Esophagus (tissue), 2 donors: Measurements from ENCODE around the gene FNBP1L. TPM values are rescaled to one million over a fixed set of nuclear protein-coding genes. Genes with fewer than 3 reads are reported as not detected.

ENCODE experiments used
- H3K27ac ChIP-seq, 2 donors: one replicate each; pipeline ENCODE4 v1.5.1; 2013; ENCODE audit warnings: low read depth in 2 of 2, mild to moderate bottlenecking in 2 of 2, inconsistent platforms in 1 of 2, low read length in 1 of 2, moderate library complexity in 1 of 2
- H3K27me3 ChIP-seq, 2 donors: one replicate each; pipeline ENCODE4 v1.6.1; 2013; ENCODE audit warnings: low read length in 2 of 2, control low read depth in 1 of 2, mild to moderate bottlenecking in 1 of 2; ENCODE audit not compliant: insufficient read depth in 2 of 2, control insufficient read depth in 1 of 2
- H3K36me3 ChIP-seq, 2 donors: one replicate each; pipeline ENCODE4 v1.6.1; 2013; ENCODE audit warnings: low read length in 1 of 2; ENCODE audit not compliant: control insufficient read depth in 2 of 2, insufficient read depth in 2 of 2
- H3K4me1 ChIP-seq, 2 donors: one replicate each; pipeline ENCODE4 v1.6.1; 2013; ENCODE audit warnings: low read length in 1 of 2; ENCODE audit not compliant: control insufficient read depth in 2 of 2, insufficient read depth in 2 of 2
- H3K4me3 ChIP-seq, 2 donors: one replicate each; pipeline ENCODE4 v1.5.1; 2013; ENCODE audit warnings: low read length in 2 of 2, mild to moderate bottlenecking in 2 of 2, low read depth in 1 of 2, moderate library complexity in 1 of 2
- H3K9me3 ChIP-seq, 2 donors: one replicate each; pipeline ENCODE4 v1.6.1; 2013; ENCODE audit warnings: mild to moderate bottlenecking in 2 of 2, low read depth in 1 of 2, low read length in 1 of 2, moderate library complexity in 1 of 2; ENCODE audit not compliant: control insufficient read depth in 2 of 2, insufficient read depth in 1 of 2
- WGBS, 2 donors: extraction: QIAGEN DNeasy Blood & Tissue Kit; methylation state at CpG; one replicate each; pipeline ENCODE4 v1.1.7; 2013; 5-methylcytosine and 5-hydroxymethylcytosine counted together
- polyA plus RNA-seq, 2 donors: library from polyadenylated mRNA; stranded (reverse); fragments of 200-250 nt; gene quantifications; one replicate each; pipeline ENCODE4 v1.2.3, GENCODE V29; 2013
- donor health status: healthy with polysubstance abuse.
- donor health status: Bipolar disorder and iron deficiency.

FNBP1L gene
- polyA plus RNA-seq, 2 donors = 4.7 to 7.9 TPM

GRCh38 chr1:93578911-93579825 lies 131.2 kb downstream of the FNBP1L start:
- WGBS, 2 donors = 79 to 84% methylated on average over 11 of the region's 11 CpGs
- Histone ChIP-seq H3K4me1 (peaks cover 3 to 19% of the 10 kb centered on the region in 2 donors), H3K27me3 (no peaks in the 10 kb centered on the region), H3K36me3 (peaks cover 0 to 18% of the 10 kb centered on the region in 2 donors), H3K27ac (peak overlapping the region; percentile 58 to 59), H3K9me3 (no peaks in the 10 kb centered on the region), H3K4me3 (no peak overlapping the region)

GRCh38 chr1:93579891-93580290 lies 132.0 kb downstream of the FNBP1L start:
- Histone ChIP-seq H3K4me3 (no peak overlapping the region), H3K9me3 (no peaks in the 10 kb centered on the region), H3K27me3 (no peaks in the 10 kb centered on the region), H3K27ac (peak overlapping the region; percentile 58 to 59), H3K4me1 (peaks cover 5 to 22% of the 10 kb centered on the region in 2 donors), H3K36me3 (peaks cover 0 to 15% of the 10 kb centered on the region in 2 donors)
- 42 to 51% methylated on average over 5 of the region's 5 CpGs for WGBS, 2 donors

GRCh38 chr1:93581917-93582850 lies 134.3 kb downstream of the FNBP1L start:
- H3K36me3 ChIP-seq = peaks cover 0 to 15% of the 10 kb centered on the region in 2 donors
- H3K4me3 ChIP-seq = no peak overlapping the region
- H3K9me3 ChIP-seq = no peaks in the 10 kb centered on the region
- H3K27ac ChIP-seq = no peak overlapping the region
- 80 to 88% methylated on average over 23 of the region's 23 CpGs for WGBS, 2 donors
- H3K27me3 ChIP-seq = no peaks in the 10 kb centered on the region
- H3K4me1 ChIP-seq = peaks cover 5 to 22% of the 10 kb centered on the region in 2 donors

- H3K4me1 ChIP-seq = peaks cover 5 to 13% of the 10 kb centered on the region in 2 donors
- no peaks in the 10 kb centered on the region for H3K9me3 ChIP-seq
- H3K27me3 ChIP-seq = no peaks in the 10 kb centered on the region
- peak overlapping the region; percentile 64 to 83 for H3K27ac ChIP-seq
- peak overlapping the region in 1 of 2 donors; percentile 47 for H3K4me3 ChIP-seq
- WGBS, 2 donors = 39 to 52% methylated on average over 9 of the region's 9 CpGs
- H3K36me3 ChIP-seq = peaks cover 0 to 24% of the 10 kb centered on the region in 2 donors
Measured at GRCh38 chr1:93584261-93585003, 136.5 kb downstream of the FNBP1L start.

GRCh38 chr1:93585059-93585966 lies 137.4 kb downstream of the FNBP1L start:
- peaks cover 5 to 8% of the 10 kb centered on the region in 2 donors for H3K4me1 ChIP-seq
- H3K36me3 ChIP-seq = peaks cover 0 to 24% of the 10 kb centered on the region in 2 donors

GRCh38 chr1:93587354-93587753 lies 139.4 kb downstream of the FNBP1L start:
- Histone ChIP-seq H3K4me1 (peaks cover 8 to 15% of the 10 kb centered on the region in 2 donors), H3K4me3 (no peak overlapping the region), H3K27me3 (no peaks in the 10 kb centered on the region), H3K9me3 (no peaks in the 10 kb centered on the region), H3K27ac (peak overlapping the region in 1 of 2 donors; percentile 24), H3K36me3 (peaks cover 0 to 19% of the 10 kb centered on the region in 2 donors)
- WGBS, 2 donors = 84 to 94% methylated on average over 5 of the region's 5 CpGs

More at GRCh38 chr1:93585059-93585966, 137.4 kb downstream of the FNBP1L start:
- H3K27ac ChIP-seq = peak overlapping the region; percentile 64 to 75
- no peaks in the 10 kb centered on the region for H3K27me3 ChIP-seq
- H3K4me3 ChIP-seq = peak overlapping the region in 1 of 2 donors; percentile 47
- WGBS, 2 donors = 47 to 49% methylated on average over 13 of the region's 13 CpGs
- no peaks in the 10 kb centered on the region for H3K9me3 ChIP-seq

- 71 to 78% methylated on average over 6 of the region's 6 CpGs for WGBS, 2 donors
- Histone ChIP-seq H3K9me3 (no peaks in the 10 kb centered on the region), H3K27ac (no peak overlapping the region), H3K4me3 (no peak overlapping the region), H3K4me1 (peaks cover 4 to 13% of the 10 kb centered on the region in 2 donors), H3K36me3 (peaks cover 0 to 13% of the 10 kb centered on the region in 2 donors), H3K27me3 (no peaks in the 10 kb centered on the region)
Measured at GRCh38 chr1:93588206-93588605, 140.3 kb downstream of the FNBP1L start.

- WGBS, 2 donors = 96% methylated on average over 20 of the region's 20 CpGs
- no peaks in the 10 kb centered on the region for H3K9me3 ChIP-seq
- no peaks in the 10 kb centered on the region for H3K27me3 ChIP-seq
- H3K4me1 ChIP-seq = peaks cover 4 to 16% of the 10 kb centered on the region in 2 donors
- H3K4me3 ChIP-seq = no peak overlapping the region
- no peak overlapping the region for H3K27ac ChIP-seq
- H3K36me3 ChIP-seq = peaks cover 0 to 13% of the 10 kb centered on the region in 2 donors
Measured at GRCh38 chr1:93588955-93589354, 141.0 kb downstream of the FNBP1L start.
